T follicular helper cell (primary cell): ENCODE measurements around the gene RNF168.
"Not testable (repeated sequence)": the region's sequence is repeated elsewhere in the genome, so short reads cannot be mapped to it uniquely, and the experiment has no call there.

ENCODE experiments used
- DNase-seq: peaks from one replicate; pipeline ENCODE4 v3.0.0-alpha.2; 2020; ENCODE audit warnings: low read depth

The RNF168 gene

DNA sequence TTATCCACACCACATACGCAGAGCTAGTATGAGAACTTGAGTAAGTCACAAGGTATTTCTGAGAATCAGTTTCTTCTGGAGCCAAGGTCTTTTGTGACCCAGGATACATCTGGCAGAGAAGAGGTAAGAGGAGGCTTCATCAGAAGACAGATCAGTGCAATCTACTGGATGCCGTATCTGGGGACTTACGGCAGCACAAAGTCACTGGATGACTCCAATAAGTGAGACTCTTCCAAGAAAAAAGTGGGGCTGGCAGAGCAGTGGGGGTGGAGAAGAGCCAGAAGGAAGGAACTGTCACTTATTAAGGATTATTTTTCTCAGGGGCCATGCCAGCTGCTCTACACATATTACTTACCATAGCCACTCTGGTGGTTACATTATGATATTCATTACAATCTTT, 39.8 kb downstream of the RNF168 start:
- DNase-seq: no peak

GRCh38 chr3:196463478-196463756, 40.2 kb downstream of the RNF168 start:
- no peak for DNase-seq

GRCh38 chr3:196462680-196463477, 40.7 kb downstream of the RNF168 start:
- not testable (repeated sequence) for DNase-seq

- DNase-seq: no peak
Observed at GRCh38 chr3:196458063-196458462, 45.5 kb downstream of the RNF168 start.

GRCh38 chr3:196457470-196457869, 46.1 kb downstream of the RNF168 start:
- not testable (repeated sequence) for DNase-seq

- no peak for DNase-seq
Observed at GRCh38 chr3:196454935-196455334, 48.6 kb downstream of the RNF168 start.

GRCh38 chr3:196445391-196445790, 58.2 kb downstream of the RNF168 start:
- not testable (repeated sequence) for DNase-seq

DNA sequence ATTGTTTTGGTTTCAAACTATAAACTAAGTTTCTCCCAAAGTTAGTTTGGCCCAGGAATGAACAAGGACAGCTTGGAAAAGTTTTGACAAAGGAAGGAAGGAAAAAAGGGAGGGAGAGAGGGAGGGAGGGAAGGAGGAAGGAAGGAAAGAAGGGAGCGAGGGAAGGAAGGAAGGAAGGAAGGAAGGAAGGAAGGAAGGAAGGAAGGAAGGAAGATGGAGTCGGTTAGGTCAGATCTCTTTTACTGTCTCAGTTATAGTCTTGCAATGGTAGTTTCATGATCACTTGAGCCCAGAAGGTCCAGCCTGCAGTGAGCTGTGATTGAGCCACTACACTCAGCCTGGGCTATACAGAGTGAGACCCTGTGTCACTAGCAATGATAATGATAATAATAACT, 59.1 kb downstream of the RNF168 start:
- no peak for DNase-seq

GRCh38 chr3:196440696-196441095, 62.9 kb downstream of the RNF168 start:
- DNase-seq: no peak

GRCh38 chr3:196440041-196440537, 63.5 kb downstream of the RNF168 start:
- no peak for DNase-seq

- DNase-seq: peak; percentile 95
Observed at GRCh38 chr3:196432137-196432879, 71.3 kb downstream of the RNF168 start, which contains the start of gene UBXN7. Gene UBXN7 (minus strand): TSS chr3:196432427. CDS start chr3:196432399, 28 bp downstream.

GRCh38 chr3:196431181-196432136, 72.1 kb downstream of the RNF168 start:
- no peak for DNase-seq

- DNase-seq: no peak
Observed at GRCh38 chr3:196428041-196428440, 75.5 kb downstream of the RNF168 start.

DNA sequence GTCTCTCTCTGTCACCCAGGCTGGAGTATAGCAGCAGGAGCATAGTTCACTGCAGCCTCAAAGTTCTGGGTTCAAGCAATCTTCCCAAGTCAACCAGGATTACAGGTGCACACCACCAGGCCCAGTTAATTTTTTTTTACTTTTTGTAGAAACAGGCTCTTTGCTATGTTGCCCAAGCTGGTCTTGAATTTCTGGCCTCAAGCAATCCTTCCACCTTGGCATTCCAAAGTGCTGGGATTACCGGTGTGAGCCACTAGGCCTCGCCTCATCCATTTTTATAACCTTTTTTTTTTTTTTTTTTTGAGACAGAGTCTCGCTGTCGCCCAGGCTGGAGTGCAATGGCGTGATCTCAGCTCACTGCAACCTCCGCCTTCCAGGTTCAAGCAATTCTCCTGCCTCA, 79.1 kb downstream of the RNF168 start:
- DNase-seq: not testable (repeated sequence)

DNA sequence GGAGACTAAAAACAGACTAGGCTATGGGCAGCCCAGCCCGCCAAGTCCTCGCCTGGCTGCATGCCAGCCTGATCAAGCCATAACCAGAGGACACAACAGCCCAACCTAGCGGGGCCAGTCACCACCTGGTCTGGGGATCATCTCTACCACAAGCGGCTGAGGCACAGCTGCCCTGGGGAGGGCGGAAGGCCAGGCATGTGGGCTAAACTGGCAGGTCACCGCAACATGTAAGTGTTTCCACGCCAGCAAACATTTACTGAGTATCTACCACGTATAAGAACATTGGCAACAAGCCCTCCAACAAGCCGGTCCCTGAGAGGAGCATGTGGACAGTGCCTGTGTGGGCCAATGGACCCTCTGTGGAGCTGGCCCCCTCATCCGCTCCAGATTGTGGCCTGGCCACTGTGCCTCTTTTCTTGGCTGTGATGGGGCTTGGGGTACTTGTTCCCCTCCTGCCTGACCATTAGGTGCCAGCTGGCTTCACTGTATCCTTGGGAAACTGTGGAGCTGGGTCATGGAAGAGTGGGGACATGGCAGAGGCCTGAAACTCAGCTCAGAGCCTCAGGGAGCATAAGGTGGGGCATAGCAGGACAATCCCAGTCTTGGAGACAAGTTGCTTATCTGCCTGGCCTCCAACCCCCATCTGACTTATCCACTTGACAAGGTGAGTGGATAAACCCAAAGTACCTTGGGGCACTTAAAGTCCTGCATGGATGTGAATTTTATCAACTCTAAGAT, 80.4 kb downstream of the RNF168 start:
- DNase-seq: no peak

DNA sequence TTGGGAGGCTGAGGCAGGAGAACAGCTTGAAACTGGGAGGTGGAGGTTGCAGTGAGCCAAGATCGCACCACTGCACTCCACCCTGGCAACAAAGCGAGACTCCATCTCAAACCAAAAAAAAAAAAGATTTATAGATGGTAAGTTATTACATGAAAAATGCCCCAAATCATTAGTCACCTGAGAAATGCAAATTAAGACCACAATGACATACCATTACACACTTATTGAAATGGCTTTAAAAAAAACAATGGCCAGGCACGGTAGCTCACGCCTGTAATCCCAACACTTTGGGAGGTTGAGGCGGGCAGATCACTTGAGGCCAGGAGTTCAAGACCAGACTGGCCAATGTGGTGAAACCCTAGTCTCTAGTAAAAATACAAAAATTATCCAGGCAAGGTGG, 81.9 kb downstream of the RNF168 start:
- not testable (repeated sequence) for DNase-seq

DNA sequence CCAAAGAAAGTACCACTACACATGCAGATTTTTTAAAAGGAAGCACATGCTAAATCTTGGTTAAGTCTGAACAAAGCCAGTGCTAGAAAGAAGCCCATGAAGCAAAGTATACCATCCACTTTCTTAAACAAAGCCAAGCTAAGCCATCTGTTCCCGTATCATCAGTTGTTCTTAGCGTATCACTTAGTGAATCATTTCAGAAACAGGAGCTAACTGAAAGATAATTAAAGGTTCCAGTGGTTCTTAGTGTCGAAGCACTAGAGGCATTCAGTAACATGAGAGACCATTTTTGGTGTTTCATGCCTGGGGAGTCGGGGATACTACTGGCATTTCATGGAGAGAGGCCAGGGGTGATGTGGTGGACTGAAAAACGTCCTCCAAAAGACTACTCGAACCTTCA, 84.2 kb downstream of the RNF168 start:
- no peak for DNase-seq
